Measurements from ENCODE around the gene RPGR.

The RPGR gene

GRCh38 chrX:38304010-38304409 is 23.3 kb downstream of the RPGR start:
- Histone ChIP-seq H3K4me1 (ENCODE audit: insufficient read depth, insufficient read length) (no peaks in the 10 kb centered on the region), H3K9ac (ENCODE audit: insufficient read length, low read depth) (no peak overlapping the region), H3K36me3 (ENCODE audit: insufficient read depth, insufficient read length, low read length) (peaks cover 4% of the 10 kb centered on the region), H3K4me3 (ENCODE audit: insufficient read length, low read depth) (no peak overlapping the region), H3K27me3 (ENCODE audit: insufficient read depth, insufficient read length) (no peaks in the 10 kb centered on the region), H3K9me3 (ENCODE audit: insufficient read depth, low read length) (no peaks in the 10 kb centered on the region)
- no peak for DNase-seq (ENCODE audit: low read depth, low spot score)
- no peak for TF ChIP-seq YY1 (IDR thresholded peaks at IDR 0.05; ENCODE audit: insufficient read depth, insufficient read length)
- no peak for TF ChIP-seq ZNF274 (IDR thresholded peaks at IDR 0.05; ENCODE audit: low read depth, low read length)
- no peak for TF ChIP-seq SUZ12 (IDR thresholded peaks at IDR 0.05; ENCODE audit: extremely low read depth, insufficient read depth, insufficient read length)

- Histone ChIP-seq H3K27me3 (ENCODE audit: insufficient read depth, insufficient read length) (no peaks in the 10 kb centered on the region), H3K4me1 (ENCODE audit: insufficient read depth, insufficient read length) (no peaks in the 10 kb centered on the region), H3K36me3 (ENCODE audit: insufficient read depth, insufficient read length, low read length) (no peaks in the 10 kb centered on the region), H3K9ac (ENCODE audit: insufficient read length, low read depth) (no peak overlapping the region), H3K9me3 (ENCODE audit: insufficient read depth, low read length) (no peaks in the 10 kb centered on the region), H3K4me3 (ENCODE audit: insufficient read length, low read depth) (no peak overlapping the region)
- TF ChIP-seq ZNF274 (IDR thresholded peaks at IDR 0.05; ENCODE audit: low read depth, low read length), result no peak
- no peak for TF ChIP-seq SUZ12 (IDR thresholded peaks at IDR 0.05; ENCODE audit: extremely low read depth, insufficient read depth, insufficient read length)
- TF ChIP-seq YY1 (IDR thresholded peaks at IDR 0.05; ENCODE audit: insufficient read depth, insufficient read length), result no peak
- DNase-seq (ENCODE audit: low read depth, low spot score), result no peak
Measured at GRCh38 chrX:38293741-38294140, 33.6 kb downstream of the RPGR start.

DNA sequence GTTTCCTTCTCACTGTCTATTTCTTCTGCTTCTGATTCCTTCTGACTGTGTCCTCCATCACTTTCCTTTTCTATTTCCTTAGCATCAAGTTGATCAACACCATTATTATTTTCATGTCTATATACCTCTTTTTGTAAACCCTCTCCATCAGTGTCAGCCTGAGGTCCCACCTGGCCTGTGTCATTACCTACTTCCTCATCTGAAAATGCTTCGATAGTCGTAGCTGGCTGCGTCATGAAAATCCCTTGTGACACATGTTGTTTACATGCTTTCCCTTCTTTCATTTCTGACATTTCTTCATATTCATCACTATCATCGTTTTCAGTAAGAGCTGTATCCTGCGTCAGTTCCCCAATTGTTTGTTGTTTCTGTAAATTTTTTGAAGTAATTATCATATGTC is 39.6 kb downstream of the RPGR start:
- H3K4me1 ChIP-seq (ENCODE audit: insufficient read depth, insufficient read length), result no peaks in the 10 kb centered on the region
- H3K9me3 ChIP-seq (ENCODE audit: insufficient read depth, low read length), result no peaks in the 10 kb centered on the region
- no peaks in the 10 kb centered on the region for H3K36me3 ChIP-seq (ENCODE audit: insufficient read depth, insufficient read length, low read length)
- no peak overlapping the region for H3K9ac ChIP-seq (ENCODE audit: insufficient read length, low read depth)
- no peak overlapping the region for H3K4me3 ChIP-seq (ENCODE audit: insufficient read length, low read depth)
- H3K27me3 ChIP-seq (ENCODE audit: insufficient read depth, insufficient read length), result no peaks in the 10 kb centered on the region
- no peak for DNase-seq (ENCODE audit: low read depth, low spot score)
- TF ChIP-seq SUZ12 (IDR thresholded peaks at IDR 0.05; ENCODE audit: extremely low read depth, insufficient read depth, insufficient read length) (no peak), YY1 (IDR thresholded peaks at IDR 0.05; ENCODE audit: insufficient read depth, insufficient read length) (no peak), ZNF274 (IDR thresholded peaks at IDR 0.05; ENCODE audit: low read depth, low read length) (no peak)

- Histone ChIP-seq H3K9me3 (ENCODE audit: insufficient read depth, low read length) (no peaks in the 10 kb centered on the region), H3K4me1 (ENCODE audit: insufficient read depth, insufficient read length) (no peaks in the 10 kb centered on the region), H3K4me3 (ENCODE audit: insufficient read length, low read depth) (no peak overlapping the region), H3K27me3 (ENCODE audit: insufficient read depth, insufficient read length) (no peaks in the 10 kb centered on the region), H3K36me3 (ENCODE audit: insufficient read depth, insufficient read length, low read length) (no peaks in the 10 kb centered on the region), H3K9ac (ENCODE audit: insufficient read length, low read depth) (no peak overlapping the region)
- TF ChIP-seq YY1 (IDR thresholded peaks at IDR 0.05; ENCODE audit: insufficient read depth, insufficient read length), result no peak
- no peak for TF ChIP-seq SUZ12 (IDR thresholded peaks at IDR 0.05; ENCODE audit: extremely low read depth, insufficient read depth, insufficient read length)
- no peak for TF ChIP-seq ZNF274 (IDR thresholded peaks at IDR 0.05; ENCODE audit: low read depth, low read length)
- no peak for DNase-seq (ENCODE audit: low read depth, low spot score)
Measured at GRCh38 chrX:38285649-38286048, 41.7 kb downstream of the RPGR start.

GRCh38 chrX:38282049-38282448 is 45.3 kb downstream of the RPGR start:
- Histone ChIP-seq H3K27me3 (ENCODE audit: insufficient read depth, insufficient read length) (no peaks in the 10 kb centered on the region), H3K9ac (ENCODE audit: insufficient read length, low read depth) (no peak overlapping the region), H3K9me3 (ENCODE audit: insufficient read depth, low read length) (no peaks in the 10 kb centered on the region), H3K4me3 (ENCODE audit: insufficient read length, low read depth) (no peak overlapping the region), H3K4me1 (ENCODE audit: insufficient read depth, insufficient read length) (peaks cover 2% of the 10 kb centered on the region), H3K36me3 (ENCODE audit: insufficient read depth, insufficient read length, low read length) (no peaks in the 10 kb centered on the region)
- no peak for TF ChIP-seq ZNF274 (IDR thresholded peaks at IDR 0.05; ENCODE audit: low read depth, low read length)
- no peak for TF ChIP-seq YY1 (IDR thresholded peaks at IDR 0.05; ENCODE audit: insufficient read depth, insufficient read length)
- TF ChIP-seq SUZ12 (IDR thresholded peaks at IDR 0.05; ENCODE audit: extremely low read depth, insufficient read depth, insufficient read length), result no peak
- DNase-seq (ENCODE audit: low read depth, low spot score), result no peak

- Histone ChIP-seq H3K36me3 (ENCODE audit: insufficient read depth, insufficient read length, low read length) (peaks cover 2% of the 10 kb centered on the region), H3K9ac (ENCODE audit: insufficient read length, low read depth) (no peak overlapping the region), H3K4me1 (ENCODE audit: insufficient read depth, insufficient read length) (peaks cover 2% of the 10 kb centered on the region), H3K27me3 (ENCODE audit: insufficient read depth, insufficient read length) (no peaks in the 10 kb centered on the region), H3K9me3 (ENCODE audit: insufficient read depth, low read length) (no peaks in the 10 kb centered on the region), H3K4me3 (ENCODE audit: insufficient read length, low read depth) (no peak overlapping the region)
- no peak for TF ChIP-seq ZNF274 (IDR thresholded peaks at IDR 0.05; ENCODE audit: low read depth, low read length)
- TF ChIP-seq YY1 (IDR thresholded peaks at IDR 0.05; ENCODE audit: insufficient read depth, insufficient read length), result no peak
- TF ChIP-seq SUZ12 (IDR thresholded peaks at IDR 0.05; ENCODE audit: extremely low read depth, insufficient read depth, insufficient read length), result no peak
- DNase-seq (ENCODE audit: low read depth, low spot score), result no peak
Measured at GRCh38 chrX:38279188-38279587, 48.1 kb downstream of the RPGR start.

GRCh38 chrX:38278682-38279081 is 48.6 kb downstream of the RPGR start:
- TF ChIP-seq YY1 (IDR thresholded peaks at IDR 0.05; ENCODE audit: insufficient read depth, insufficient read length) (no peak), ZNF274 (IDR thresholded peaks at IDR 0.05; ENCODE audit: low read depth, low read length) (no peak), SUZ12 (IDR thresholded peaks at IDR 0.05; ENCODE audit: extremely low read depth, insufficient read depth, insufficient read length) (no peak)
- Histone ChIP-seq H3K36me3 (ENCODE audit: insufficient read depth, insufficient read length, low read length) (peaks cover 2% of the 10 kb centered on the region), H3K9me3 (ENCODE audit: insufficient read depth, low read length) (no peaks in the 10 kb centered on the region), H3K4me3 (ENCODE audit: insufficient read length, low read depth) (no peak overlapping the region), H3K4me1 (ENCODE audit: insufficient read depth, insufficient read length) (peaks cover 2% of the 10 kb centered on the region), H3K9ac (ENCODE audit: insufficient read length, low read depth) (no peak overlapping the region), H3K27me3 (ENCODE audit: insufficient read depth, insufficient read length) (no peaks in the 10 kb centered on the region)
- no peak for DNase-seq (ENCODE audit: low read depth, low spot score)
